ENCODE measurements around the gene CLDND2.

Gene CLDND2

DNA sequence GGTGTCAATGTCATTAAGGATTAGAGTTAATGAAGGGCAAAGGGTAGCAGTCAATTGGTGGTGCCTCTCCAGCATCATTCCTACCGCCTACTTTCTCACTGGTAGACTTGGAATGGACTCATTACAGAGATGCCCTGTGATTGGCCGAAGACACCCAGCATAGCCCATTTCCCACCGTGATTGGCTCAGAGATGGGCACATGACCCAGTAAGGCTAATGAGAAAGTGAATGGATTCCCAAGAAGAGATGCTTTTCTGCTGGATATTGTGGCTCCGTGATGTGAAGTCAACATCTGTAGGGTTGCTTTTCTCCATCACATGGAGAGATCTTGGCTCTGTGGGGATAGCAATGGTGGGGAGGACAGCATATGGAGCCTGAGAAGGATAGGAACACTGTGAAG, 38.4 kb downstream of the CLDND2 start:
- no peak for DNase-seq (ENCODE audit: low read depth)
- TF ChIP-seq, protein P1, sequence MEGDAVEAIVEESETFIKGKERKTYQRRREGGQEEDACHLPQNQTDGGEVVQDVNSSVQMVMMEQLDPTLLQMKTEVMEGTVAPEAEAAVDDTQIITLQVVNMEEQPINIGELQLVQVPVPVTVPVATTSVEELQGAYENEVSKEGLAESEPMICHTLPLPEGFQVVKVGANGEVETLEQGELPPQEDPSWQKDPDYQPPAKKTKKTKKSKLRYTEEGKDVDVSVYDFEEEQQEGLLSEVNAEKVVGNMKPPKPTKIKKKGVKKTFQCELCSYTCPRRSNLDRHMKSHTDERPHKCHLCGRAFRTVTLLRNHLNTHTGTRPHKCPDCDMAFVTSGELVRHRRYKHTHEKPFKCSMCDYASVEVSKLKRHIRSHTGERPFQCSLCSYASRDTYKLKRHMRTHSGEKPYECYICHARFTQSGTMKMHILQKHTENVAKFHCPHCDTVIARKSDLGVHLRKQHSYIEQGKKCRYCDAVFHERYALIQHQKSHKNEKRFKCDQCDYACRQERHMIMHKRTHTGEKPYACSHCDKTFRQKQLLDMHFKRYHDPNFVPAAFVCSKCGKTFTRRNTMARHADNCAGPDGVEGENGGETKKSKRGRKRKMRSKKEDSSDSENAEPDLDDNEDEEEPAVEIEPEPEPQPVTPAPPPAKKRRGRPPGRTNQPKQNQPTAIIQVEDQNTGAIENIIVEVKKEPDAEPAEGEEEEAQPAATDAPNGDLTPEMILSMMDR (IDR thresholded peaks at IDR 0.05; ENCODE audit: insufficient read depth, low read depth, low read length, missing control alignments), result no peak

DNA sequence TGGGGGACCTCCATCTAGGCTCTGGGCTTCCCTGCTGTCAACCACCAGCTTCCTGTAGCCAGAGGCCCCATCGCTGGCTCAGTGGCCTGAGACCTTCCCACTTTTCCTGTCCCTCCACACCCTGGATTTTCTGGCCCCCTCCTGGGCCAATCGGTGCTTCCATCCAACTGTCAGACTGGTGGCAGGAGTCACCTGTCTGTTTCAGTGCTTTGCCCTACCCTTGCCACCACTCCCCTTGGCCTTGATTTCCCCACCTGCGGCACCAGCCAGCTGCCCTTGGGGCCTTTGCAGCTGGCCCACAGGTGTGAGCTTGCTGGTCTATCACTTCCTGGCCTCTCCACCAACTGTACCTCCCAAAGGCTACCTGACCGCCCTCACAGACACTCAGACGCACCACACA, 39.4 kb downstream of the CLDND2 start:
- no peak overlapping the region for H3K4me3 ChIP-seq (ENCODE audit: low read depth, low read length)
- TF ChIP-seq, protein P1 (IDR thresholded peaks at IDR 0.05; ENCODE audit: insufficient read depth, low read depth, low read length, missing control alignments), result no peak
- DNase-seq (ENCODE audit: low read depth), result no peak

More for the DNA sequence above, 38.4 kb downstream of the CLDND2 start:
- H3K4me3 ChIP-seq (ENCODE audit: low read depth, low read length), result no peak overlapping the region

DNA sequence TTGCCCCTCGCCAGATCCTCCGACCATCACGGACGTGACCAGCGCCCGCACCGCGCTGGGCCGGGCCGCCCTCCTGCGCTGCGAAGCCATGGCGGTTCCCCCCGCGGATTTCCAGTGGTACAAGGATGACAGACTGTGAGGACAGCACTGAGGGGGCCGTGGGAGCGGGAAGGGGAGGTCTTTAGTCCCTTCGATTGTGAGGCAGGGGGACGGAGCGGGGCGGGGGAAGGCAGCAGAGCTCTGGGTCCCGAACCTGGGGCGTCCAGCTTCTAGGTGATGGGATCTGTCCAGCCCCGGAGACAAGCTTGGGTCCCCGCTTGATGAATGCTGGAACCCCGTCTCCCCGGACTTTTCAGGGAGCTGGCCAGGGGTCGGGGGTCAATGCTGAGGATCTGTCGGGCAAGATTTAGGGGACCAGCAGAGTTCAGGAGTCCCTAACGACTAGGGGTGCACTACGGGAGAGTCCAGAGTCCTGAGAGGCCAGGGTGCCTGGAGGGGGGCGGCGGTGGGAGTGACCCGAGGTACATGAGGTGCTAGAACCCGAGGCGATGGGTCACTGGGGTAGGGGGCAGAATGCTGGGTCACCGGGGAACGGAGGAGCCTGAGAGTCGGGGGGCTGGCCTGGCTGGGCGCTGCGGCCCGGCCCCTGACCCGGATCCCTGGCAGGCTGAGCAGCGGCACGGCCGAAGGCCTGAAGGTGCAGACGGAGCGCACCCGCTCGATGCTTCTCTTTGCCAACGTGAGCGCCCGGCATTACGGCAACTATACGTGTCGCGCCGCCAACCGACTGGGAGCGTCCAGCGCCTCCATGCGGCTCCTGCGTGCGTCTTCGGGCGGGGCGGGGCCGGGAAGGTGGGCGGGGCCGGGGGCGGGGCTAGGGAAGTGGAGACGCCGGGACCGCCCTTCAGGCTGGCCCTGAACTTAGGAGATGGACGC, 41.5 kb downstream of the CLDND2 start:
- DNase-seq (ENCODE audit: low read depth), result peak; percentile 63
- H3K4me3 ChIP-seq (ENCODE audit: low read depth, low read length), result no peak overlapping the region

DNA sequence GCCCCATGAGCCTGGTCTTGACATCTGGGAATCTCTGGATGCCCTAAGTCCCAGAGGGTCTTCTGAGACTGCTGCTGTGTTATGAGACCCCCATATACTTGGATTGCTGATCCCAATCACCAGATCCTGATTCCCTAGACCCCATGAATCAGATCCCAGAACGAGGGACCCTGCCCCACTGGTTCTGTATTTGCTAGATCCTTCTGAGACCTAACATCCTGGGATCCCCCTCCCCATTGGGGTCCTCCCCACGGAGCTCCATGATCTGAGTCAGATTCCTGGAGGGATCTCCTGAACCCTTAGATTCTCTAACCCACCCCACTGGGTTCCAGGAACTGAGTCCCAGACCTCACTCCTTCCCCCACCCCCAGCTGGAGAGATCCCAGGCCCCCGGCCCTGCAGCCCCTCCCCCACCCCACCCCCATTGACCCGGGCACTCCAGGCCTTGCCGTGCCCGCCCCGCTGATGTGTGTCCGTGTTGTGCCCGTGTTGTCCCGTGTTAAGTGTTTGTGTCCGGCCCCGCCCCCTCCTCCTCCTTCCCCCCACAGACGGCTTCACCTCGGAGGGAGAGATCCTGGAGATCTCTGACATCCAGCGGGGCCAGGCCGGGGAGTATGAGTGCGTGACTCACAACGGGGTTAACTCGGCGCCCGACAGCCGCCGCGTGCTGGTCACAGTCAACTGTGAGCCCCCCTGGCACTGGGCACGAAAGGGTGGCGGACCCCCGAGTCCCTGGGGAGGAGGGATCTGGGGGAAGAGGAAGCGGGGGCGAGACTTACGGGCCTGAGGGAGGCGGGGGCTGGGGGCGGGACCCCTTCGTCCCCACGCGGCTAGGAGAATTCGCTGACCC, 42.4 kb downstream of the CLDND2 start:
- DNase-seq (ENCODE audit: low read depth), result no peak
- TF ChIP-seq, protein P1 (IDR thresholded peaks at IDR 0.05; ENCODE audit: insufficient read depth, low read depth, low read length, missing control alignments), result no peak
- H3K4me3 ChIP-seq (ENCODE audit: low read depth, low read length), result no peak overlapping the region

More for the DNA sequence above, 41.5 kb downstream of the CLDND2 start:
- TF ChIP-seq, protein P1 (IDR thresholded peaks at IDR 0.05; ENCODE audit: insufficient read depth, low read depth, low read length, missing control alignments), result peak; percentile 5

DNA sequence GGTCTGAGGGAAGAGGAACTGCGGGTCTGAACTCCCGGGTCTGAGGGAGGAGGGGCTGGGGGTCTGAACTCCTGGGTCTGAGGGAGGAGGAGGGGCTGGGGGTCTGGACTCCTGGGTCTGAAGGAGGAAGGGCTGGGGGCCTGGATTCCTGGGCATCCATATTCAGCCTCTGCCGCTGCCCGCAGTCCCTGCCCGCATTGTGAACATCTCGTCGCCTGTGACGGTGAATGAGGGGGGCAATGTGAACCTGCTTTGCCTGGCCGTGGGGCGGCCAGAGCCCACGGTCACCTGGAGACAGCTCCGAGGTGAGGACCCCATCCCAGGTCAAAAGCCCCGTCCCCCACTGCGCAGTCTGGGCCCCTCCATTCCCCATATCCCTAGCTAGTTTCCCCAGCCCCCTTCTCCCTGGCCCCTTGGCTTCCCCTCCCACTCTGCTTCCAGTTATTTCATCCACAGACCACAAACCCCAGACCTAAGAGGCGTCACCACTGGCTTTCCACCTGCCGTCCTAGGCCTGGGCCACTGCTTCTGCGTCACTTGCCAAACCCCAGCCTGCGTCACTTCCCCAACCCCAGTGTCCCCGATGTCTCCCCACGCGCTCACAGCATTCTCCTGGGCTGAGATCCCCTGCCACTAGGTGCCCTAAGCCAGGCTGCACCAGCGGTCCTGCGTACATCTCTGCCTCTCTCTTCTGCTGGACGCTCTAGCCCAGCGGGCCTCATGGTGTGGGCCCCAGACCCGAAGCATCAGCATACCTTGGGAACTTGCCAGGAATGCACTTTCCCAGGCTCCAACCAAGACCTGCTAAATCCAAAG, 43.4 kb downstream of the CLDND2 start:
- no peak overlapping the region for H3K4me3 ChIP-seq (ENCODE audit: low read depth, low read length)
- no peak for DNase-seq (ENCODE audit: low read depth)
- TF ChIP-seq, protein P1 (IDR thresholded peaks at IDR 0.05; ENCODE audit: insufficient read depth, low read depth, low read length, missing control alignments), result no peak

DNA sequence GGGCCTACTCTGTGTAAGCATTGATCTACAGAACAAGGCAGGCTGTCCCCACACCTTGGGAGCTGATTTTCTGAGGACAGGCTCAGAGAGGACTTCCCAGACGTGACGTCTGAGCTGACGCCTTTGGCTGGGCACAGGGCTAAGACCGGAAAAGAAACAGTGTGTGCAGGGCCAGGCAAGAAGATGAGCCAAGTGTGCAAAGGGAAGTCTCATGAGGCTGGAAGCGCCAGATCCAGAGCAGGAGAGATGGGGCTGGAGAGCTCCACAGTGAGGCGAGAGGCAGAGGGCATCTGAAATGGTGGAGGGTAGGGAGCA, 44.7 kb downstream of the CLDND2 start:
- TF ChIP-seq, protein P1 (IDR thresholded peaks at IDR 0.05; ENCODE audit: insufficient read depth, low read depth, low read length, missing control alignments), result no peak
- no peak overlapping the region for H3K4me3 ChIP-seq (ENCODE audit: low read depth, low read length)
- DNase-seq (ENCODE audit: low read depth), result no peak
